HepG2 (cell line): ENCODE measurements around the gene RRP36. TPM values are rescaled to one million over a fixed set of nuclear protein-coding genes. Genes with fewer than 3 reads are reported as not detected.

ENCODE experiments used
- ATF7 ChIP-seq, 2 experiments: fragments of 450-650 bp in 1 of 2; sonication (generic) in 1 of 2; formaldehyde crosslinking in 1 of 2; IDR thresholded peaks; 2 replicates each; pipeline versions ENCODE4 v1.4.0 to v1.6.1; 2016 to 2020; ENCODE audit warnings: antibody characterized with exemption in 1 of 2, mild to moderate bottlenecking in 1 of 2, missing genetic modification reagents in 1 of 2
- EHMT2 ChIP-seq: fragments of 200-600 bp; sonication (generic); IDR thresholded peaks from 2 replicates; pipeline ENCODE4 v1.7.0; 2017; ENCODE audit warnings: antibody characterized with exemption, low read depth, low read length, borderline replicate concordance
- MAFF ChIP-seq: IDR thresholded peaks from 2 replicates; pipeline ENCODE4 v1.6.1; 2011; ENCODE audit warnings: low read depth, low read length, improper control_type of control experiment
- MED13 ChIP-seq: sonication (generic); formaldehyde crosslinking; IDR thresholded peaks from 2 replicates; pipeline ENCODE4 v1.5.0; 2020; ENCODE audit warnings: missing genetic modification reagents
- NCOA5 ChIP-seq: sonication (generic); formaldehyde crosslinking; IDR thresholded peaks from 2 replicates; pipeline ENCODE4 v1.4.0; 2020; ENCODE audit warnings: missing genetic modification reagents
- SNAPC2 ChIP-seq: sonication (generic); formaldehyde crosslinking; IDR thresholded peaks from 2 replicates; pipeline ENCODE4 v1.8.1; 2022; ENCODE audit warnings: mild to moderate bottlenecking, missing genetic modification reagents
- SP140L ChIP-seq: sonication (generic); formaldehyde crosslinking; IDR thresholded peaks from 2 replicates; pipeline ENCODE4 v1.4.0; 2020; ENCODE audit warnings: missing genetic modification reagents, borderline replicate concordance
- TCF12 ChIP-seq, 2 experiments: fragments of 450-650 bp in 1 of 2; sonication (generic) in 1 of 2; formaldehyde crosslinking in 1 of 2; IDR thresholded peaks; 2 replicates each; pipeline versions ENCODE4 v1.6.1 to v1.8.0; 2017 to 2022; ENCODE audit warnings: antibody characterized with exemption in 1 of 2, mild to moderate bottlenecking in 1 of 2, missing genetic modification reagents in 1 of 2, moderate library complexity in 1 of 2
- ZBTB26 ChIP-seq: IDR thresholded peaks from 2 replicates; pipeline ENCODE4 v1.6.1; 2016; ENCODE audit warnings: missing compliant biosample characterization, missing genetic modification reagents, borderline replicate concordance
- ZFP90 ChIP-seq: sonication (generic); formaldehyde crosslinking; IDR thresholded peaks from 2 replicates; pipeline ENCODE4 v1.8.0; 2022; ENCODE audit warnings: missing genetic modification reagents, mild to moderate bottlenecking, inconsistent platforms, borderline replicate concordance
- ZNF20 ChIP-seq: sonication (generic); formaldehyde crosslinking; IDR thresholded peaks from 2 replicates; pipeline ENCODE4 v1.4.0; 2020; ENCODE audit warnings: mild to moderate bottlenecking, moderate library complexity, missing genetic modification reagents
- ZNF232 ChIP-seq: sonication (generic); formaldehyde crosslinking; IDR thresholded peaks from 2 replicates; pipeline ENCODE4 v1.4.0; 2020; ENCODE audit warnings: missing genetic modification reagents, borderline replicate concordance
- ZNF24 ChIP-seq: fragments of 450-650 bp; IDR thresholded peaks from 2 replicates; pipeline ENCODE4 v1.6.1; 2017; ENCODE audit warnings: antibody characterized with exemption, mild to moderate bottlenecking
- ZNF382 ChIP-seq: sonication (generic); formaldehyde crosslinking; IDR thresholded peaks from 2 replicates; pipeline ENCODE4 v1.5.0; 2020; ENCODE audit warnings: missing genetic modification reagents, mild to moderate bottlenecking, borderline replicate concordance
- ZNF639 ChIP-seq: conservative IDR thresholded peaks from 2 replicates; pipeline ENCODE4 v1.6.1; 2018; ENCODE audit warnings: missing genetic modification reagents
- ZSCAN12 ChIP-seq: sonication (generic); formaldehyde crosslinking; IDR thresholded peaks from 2 replicates; pipeline ENCODE4 v1.9.0; 2021; ENCODE audit warnings: mild to moderate bottlenecking, missing genetic modification reagents
- polyA plus RNA-seq, 8 experiments: library from polyadenylated mRNA; depleted of rRNA in 3 of 8; stranded (reverse) in 7 of 8; unstranded in 1 of 8; fragments of >200 nt; fragmentation: Illumina TruSeq in 4 of 8; extraction: Trizol in 4 of 8; gene quantifications; 2 replicates each; pipeline versions ENCODE4 v1.2.1 to v1.2.3, GENCODE V29; 2011 to 2016; ENCODE audit warnings: low read depth in 4 of 8, missing spikeins in 1 of 8, mixed read lengths in 1 of 8; ENCODE audit not compliant: insufficient read depth in 1 of 8
- total RNA-seq, 5 experiments: library from RNA; depleted of rRNA; stranded (reverse); fragments of >200 nt; fragmentation: Illumina TruSeq; extraction: Trizol; gene quantifications; 2 replicates each; pipeline ENCODE4 v1.2.3, GENCODE V29; 2016; ENCODE audit warnings: low read depth in 1 of 5
- TF ChIP-seq, protein P1 (sequence below): sonication (generic); formaldehyde crosslinking; IDR thresholded peaks from 2 replicates; pipeline ENCODE4 v1.4.0; 2020; ENCODE audit warnings: missing genetic modification reagents, borderline replicate concordance
- TF ChIP-seq, protein P2 (sequence below): sonication (generic); formaldehyde crosslinking; IDR thresholded peaks from 2 replicates; pipeline ENCODE4 v1.4.0; 2020; ENCODE audit warnings: missing genetic modification reagents
- TF ChIP-seq, protein P3 (sequence below): sonication (generic); formaldehyde crosslinking; IDR thresholded peaks from 2 replicates; pipeline ENCODE4 v1.4.0; 2020; ENCODE audit warnings: missing genetic modification reagents, borderline replicate concordance
- TF ChIP-seq, protein P4 (sequence below): sonication (generic); formaldehyde crosslinking; IDR thresholded peaks from 2 replicates; pipeline ENCODE4 v1.8.1; 2022; ENCODE audit warnings: mild to moderate bottlenecking, missing genetic modification reagents

RRP36 gene
- total and polyA plus RNA-seq, 2 of the 13 experiments (the other 11 are each of a cell fraction or from before 2014, with no cell fraction given), result 29.5 to 144 TPM

- no peak for TF ChIP-seq MAFF
- TF ChIP-seq, protein P1, sequence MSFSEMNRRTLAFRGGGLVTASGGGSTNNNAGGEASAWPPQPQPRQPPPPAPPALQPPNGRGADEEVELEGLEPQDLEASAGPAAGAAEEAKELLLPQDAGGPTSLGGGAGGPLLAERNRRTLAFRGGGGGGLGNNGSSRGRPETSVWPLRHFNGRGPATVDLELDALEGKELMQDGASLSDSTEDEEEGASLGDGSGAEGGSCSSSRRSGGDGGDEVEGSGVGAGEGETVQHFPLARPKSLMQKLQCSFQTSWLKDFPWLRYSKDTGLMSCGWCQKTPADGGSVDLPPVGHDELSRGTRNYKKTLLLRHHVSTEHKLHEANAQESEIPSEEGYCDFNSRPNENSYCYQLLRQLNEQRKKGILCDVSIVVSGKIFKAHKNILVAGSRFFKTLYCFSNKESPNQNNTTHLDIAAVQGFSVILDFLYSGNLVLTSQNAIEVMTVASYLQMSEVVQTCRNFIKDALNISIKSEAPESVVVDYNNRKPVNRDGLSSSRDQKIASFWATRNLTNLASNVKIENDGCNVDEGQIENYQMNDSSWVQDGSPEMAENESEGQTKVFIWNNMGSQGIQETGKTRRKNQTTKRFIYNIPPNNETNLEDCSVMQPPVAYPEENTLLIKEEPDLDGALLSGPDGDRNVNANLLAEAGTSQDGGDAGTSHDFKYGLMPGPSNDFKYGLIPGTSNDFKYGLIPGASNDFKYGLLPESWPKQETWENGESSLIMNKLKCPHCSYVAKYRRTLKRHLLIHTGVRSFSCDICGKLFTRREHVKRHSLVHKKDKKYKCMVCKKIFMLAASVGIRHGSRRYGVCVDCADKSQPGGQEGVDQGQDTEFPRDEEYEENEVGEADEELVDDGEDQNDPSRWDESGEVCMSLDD (CRISPR knock-in tag), result no peak; the same call in 1 of the 2 replicates
- TF ChIP-seq ZNF382 (CRISPR knock-in tag), result no peak
- TF ChIP-seq, protein P2, sequence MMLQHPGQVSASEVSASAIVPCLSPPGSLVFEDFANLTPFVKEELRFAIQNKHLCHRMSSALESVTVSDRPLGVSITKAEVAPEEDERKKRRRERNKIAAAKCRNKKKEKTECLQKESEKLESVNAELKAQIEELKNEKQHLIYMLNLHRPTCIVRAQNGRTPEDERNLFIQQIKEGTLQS, result no peak
- peak; percentile 90 for TF ChIP-seq ZFP90
- peak; percentile 57; the same call in 1 of the 2 replicates for TF ChIP-seq MED13 (CRISPR knock-in tag)
- no peak for TF ChIP-seq NCOA5 (CRISPR knock-in tag)
- peak; percentile 53 for TF ChIP-seq ZSCAN12 (CRISPR knock-in tag)
- TF ChIP-seq ZNF232, result peak; percentile 85; the same call in 1 of the 2 replicates
- TF ChIP-seq, protein P3, sequence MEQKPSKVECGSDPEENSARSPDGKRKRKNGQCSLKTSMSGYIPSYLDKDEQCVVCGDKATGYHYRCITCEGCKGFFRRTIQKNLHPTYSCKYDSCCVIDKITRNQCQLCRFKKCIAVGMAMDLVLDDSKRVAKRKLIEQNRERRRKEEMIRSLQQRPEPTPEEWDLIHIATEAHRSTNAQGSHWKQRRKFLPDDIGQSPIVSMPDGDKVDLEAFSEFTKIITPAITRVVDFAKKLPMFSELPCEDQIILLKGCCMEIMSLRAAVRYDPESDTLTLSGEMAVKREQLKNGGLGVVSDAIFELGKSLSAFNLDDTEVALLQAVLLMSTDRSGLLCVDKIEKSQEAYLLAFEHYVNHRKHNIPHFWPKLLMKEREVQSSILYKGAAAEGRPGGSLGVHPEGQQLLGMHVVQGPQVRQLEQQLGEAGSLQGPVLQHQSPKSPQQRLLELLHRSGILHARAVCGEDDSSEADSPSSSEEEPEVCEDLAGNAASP (CRISPR knock-in tag), result peak; percentile 26; the same call in 1 of the 2 replicates
- TF ChIP-seq ZNF24, result no peak
- TF ChIP-seq, protein P4, sequence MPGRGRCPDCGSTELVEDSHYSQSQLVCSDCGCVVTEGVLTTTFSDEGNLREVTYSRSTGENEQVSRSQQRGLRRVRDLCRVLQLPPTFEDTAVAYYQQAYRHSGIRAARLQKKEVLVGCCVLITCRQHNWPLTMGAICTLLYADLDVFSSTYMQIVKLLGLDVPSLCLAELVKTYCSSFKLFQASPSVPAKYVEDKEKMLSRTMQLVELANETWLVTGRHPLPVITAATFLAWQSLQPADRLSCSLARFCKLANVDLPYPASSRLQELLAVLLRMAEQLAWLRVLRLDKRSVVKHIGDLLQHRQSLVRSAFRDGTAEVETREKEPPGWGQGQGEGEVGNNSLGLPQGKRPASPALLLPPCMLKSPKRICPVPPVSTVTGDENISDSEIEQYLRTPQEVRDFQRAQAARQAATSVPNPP, result no peak
- TF ChIP-seq EHMT2, result no peak
- no peak for TF ChIP-seq SNAPC2 (CRISPR knock-in tag)
- TF ChIP-seq ATF7 (IDR thresholded peaks at IDR 0.05), result no peak
- TF ChIP-seq ATF7 (CRISPR knock-in tag; IDR thresholded peaks at IDR 0.05), result no peak
- no peak; the same call in 1 of the 2 replicates for TF ChIP-seq ZBTB26 (CRISPR knock-in tag)
- TF ChIP-seq ZNF20 (CRISPR knock-in tag), result 0 out of 2 replicates have a peak, but pooled peaks have one; percentile 69
- TF ChIP-seq ZNF639 (CRISPR knock-in tag), result 0 out of 2 replicates have a peak, but pooled peaks have one; percentile 42
- TF ChIP-seq SP140L (CRISPR knock-in tag), result no peak
- no peak for TF ChIP-seq TCF12 (IDR thresholded peaks at IDR 0.05)
- TF ChIP-seq TCF12 (CRISPR knock-in tag; IDR thresholded peaks at IDR 0.05), result 0 out of 2 replicates have a peak, but pooled peaks have one; percentile 17
These were observed at the start of gene RRP36 (continued) for GRCh38 chr6:43021270-43022047.
